Neutrophil (primary cell): ENCODE measurements around the gene FYCO1.
A peak's percentile ranks its signal among the peaks of the same experiment; 100 is the strongest.

Experiments
- H3K27ac ChIP-seq: fragments of 200-600 bp; sonication (generic); 2 replicates; pipeline ENCODE4 v1.5.1; 2016; ENCODE audit warnings: mild to moderate bottlenecking, moderate library complexity
- H3K27me3 ChIP-seq: fragments of 200-600 bp; sonication (generic); 2 replicates; pipeline ENCODE4 v1.6.0; 2016; ENCODE audit warnings: mild to moderate bottlenecking
- H3K36me3 ChIP-seq: fragments of 200-600 bp; sonication (generic); 2 replicates; pipeline ENCODE4 v1.5.1; 2017
- H3K4me1 ChIP-seq, 2 experiments: fragments of 200-600 bp in 1 of 2; sonication (generic) in 1 of 2; 1 replicate in 1 of 2; 2 replicates in 1 of 2; pipeline versions ENCODE4 v1.5.1 to v1.6.1; 2013 to 2016; ENCODE audit warnings: low read depth in 1 of 2, low read length in 1 of 2, mild to moderate bottlenecking in 1 of 2, moderate library complexity in 1 of 2; ENCODE audit not compliant: control insufficient read depth in 1 of 2, insufficient read depth in 1 of 2
- H3K4me3 ChIP-seq, 2 experiments: fragments of 200-600 bp in 1 of 2; sonication (generic) in 1 of 2; 1 replicate in 1 of 2; 2 replicates in 1 of 2; pipeline ENCODE4 v1.5.1; 2013 to 2016; ENCODE audit warnings: low read depth in 1 of 2, low read length in 1 of 2, mild to moderate bottlenecking in 1 of 2, moderate library complexity in 1 of 2
- H3K9me3 ChIP-seq: fragments of 200-600 bp; sonication (generic); 2 replicates; pipeline ENCODE4 v1.5.1; 2016
- CTCF ChIP-seq: fragments of 200-600 bp; sonication (generic); IDR thresholded peaks from 2 replicates; pipeline ENCODE4 v1.5.1; 2016; ENCODE audit warnings: antibody characterized with exemption

The FYCO1 gene

GRCh38 chr3:45990181-45990580 is 5.4 kb downstream of the FYCO1 start:
- TF ChIP-seq CTCF = no peak
- peaks cover 85% of the 10 kb centered on the region for H3K27me3 ChIP-seq
- peaks cover 67 to 68% of the 10 kb centered on the region in 2 experiments for H3K4me1 ChIP-seq
- H3K4me3 ChIP-seq = no peak overlapping the region
- no peaks in the 10 kb centered on the region for H3K9me3 ChIP-seq
- no peak overlapping the region for H3K27ac ChIP-seq
- no peaks in the 10 kb centered on the region for H3K36me3 ChIP-seq

- Histone ChIP-seq H3K9me3 (no peaks in the 10 kb centered on the region), H3K27me3 (peaks cover 87% of the 10 kb centered on the region), H3K27ac (no peak overlapping the region), H3K36me3 (no peaks in the 10 kb centered on the region), H3K4me3 (no peak overlapping the region), H3K4me1 (peaks cover 55% of the 10 kb centered on the region in 2 experiments)
- TF ChIP-seq CTCF = no peak
These were observed 6.8 kb downstream of the FYCO1 start for GRCh38 chr3:45988804-45989203.

GRCh38 chr3:45988362-45988761 is 7.3 kb downstream of the FYCO1 start:
- TF ChIP-seq CTCF = no peak
- Histone ChIP-seq H3K9me3 (no peaks in the 10 kb centered on the region), H3K4me1 (peaks cover 50 to 51% of the 10 kb centered on the region in 2 experiments), H3K27ac (no peak overlapping the region), H3K27me3 (peaks cover 87% of the 10 kb centered on the region), H3K4me3 (peak overlapping the region in 1 of 2 experiments; percentile 5), H3K36me3 (no peaks in the 10 kb centered on the region)

GRCh38 chr3:45987368-45988291 is 8.0 kb downstream of the FYCO1 start:
- Histone ChIP-seq H3K4me1 (peaks cover 43 to 44% of the 10 kb centered on the region in 2 experiments), H3K36me3 (no peaks in the 10 kb centered on the region), H3K27me3 (peaks cover 94% of the 10 kb centered on the region), H3K4me3 (peak overlapping the region in 1 of 2 experiments; percentile 5), H3K9me3 (no peaks in the 10 kb centered on the region), H3K27ac (no peak overlapping the region)
- TF ChIP-seq CTCF = no peak

GRCh38 chr3:45986303-45986982 is 9.2 kb downstream of the FYCO1 start:
- no peak for TF ChIP-seq CTCF
- H3K4me3 ChIP-seq = no peak overlapping the region
- no peak overlapping the region for H3K27ac ChIP-seq
- peaks cover 97% of the 10 kb centered on the region for H3K27me3 ChIP-seq
- H3K36me3 ChIP-seq = no peaks in the 10 kb centered on the region
- peaks cover 31 to 32% of the 10 kb centered on the region in 2 experiments for H3K4me1 ChIP-seq
- no peaks in the 10 kb centered on the region for H3K9me3 ChIP-seq
